Neutrophil (primary cell): ENCODE results near the gene TMIE.
"Not testable (repeated sequence)": the region's sequence is repeated elsewhere in the genome, so short reads cannot be mapped to it uniquely, and the experiment has no call there.

Experiments used
- H3K27ac ChIP-seq: fragments of 200-600 bp; sonication (generic); 2 replicates; pipeline ENCODE4 v1.5.1; 2016; ENCODE audit warnings: mild to moderate bottlenecking, moderate library complexity
- H3K27me3 ChIP-seq: fragments of 200-600 bp; sonication (generic); 2 replicates; pipeline ENCODE4 v1.6.0; 2016; ENCODE audit warnings: mild to moderate bottlenecking
- H3K36me3 ChIP-seq: fragments of 200-600 bp; sonication (generic); 2 replicates; pipeline ENCODE4 v1.5.1; 2017
- H3K4me1 ChIP-seq, 2 experiments: fragments of 200-600 bp in 1 of 2; sonication (generic) in 1 of 2; 1 replicate in 1 of 2; 2 replicates in 1 of 2; pipeline versions ENCODE4 v1.5.1 to v1.6.1; 2013 to 2016; ENCODE audit warnings: low read depth in 1 of 2, low read length in 1 of 2, mild to moderate bottlenecking in 1 of 2, moderate library complexity in 1 of 2; ENCODE audit not compliant: control insufficient read depth in 1 of 2, insufficient read depth in 1 of 2
- H3K4me3 ChIP-seq, 2 experiments: fragments of 200-600 bp in 1 of 2; sonication (generic) in 1 of 2; 1 replicate in 1 of 2; 2 replicates in 1 of 2; pipeline ENCODE4 v1.5.1; 2013 to 2016; ENCODE audit warnings: low read depth in 1 of 2, low read length in 1 of 2, mild to moderate bottlenecking in 1 of 2, moderate library complexity in 1 of 2
- H3K9me3 ChIP-seq: fragments of 200-600 bp; sonication (generic); 2 replicates; pipeline ENCODE4 v1.5.1; 2016
- TF ChIP-seq, protein P1 (sequence below): fragments of 200-600 bp; sonication (generic); IDR thresholded peaks from 2 replicates; pipeline ENCODE4 v1.5.1; 2016; ENCODE audit warnings: antibody characterized with exemption

TMIE gene

DNA sequence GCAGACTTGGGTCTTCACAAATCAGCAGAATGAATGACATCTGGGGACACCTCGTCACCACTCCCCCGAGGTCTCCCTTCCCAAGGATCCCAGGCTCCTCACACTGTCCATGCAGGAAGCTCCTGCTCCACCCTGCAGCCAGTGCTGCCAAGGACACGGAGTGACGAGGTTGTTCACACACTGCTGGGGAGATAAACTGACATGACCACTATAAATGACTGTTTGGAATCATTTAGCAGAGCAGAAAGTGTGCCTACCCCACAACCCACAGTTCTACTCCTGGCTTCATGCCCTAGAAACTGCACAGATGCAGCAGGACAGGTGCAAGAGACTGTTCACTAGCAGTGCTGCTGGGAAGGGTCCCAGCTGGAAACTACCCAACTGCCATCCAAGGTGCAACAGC lies 36.1 kb downstream of the TMIE start:
- Histone ChIP-seq H3K9me3 (no peaks in the 10 kb centered on the region), H3K36me3 (no peaks in the 10 kb centered on the region), H3K27me3 (peaks cover 11% of the 10 kb centered on the region), H3K27ac (no peak overlapping the region), H3K4me1 (no peaks in the 10 kb centered on the region), H3K4me3 (no peak overlapping the region)
- TF ChIP-seq, protein P1, sequence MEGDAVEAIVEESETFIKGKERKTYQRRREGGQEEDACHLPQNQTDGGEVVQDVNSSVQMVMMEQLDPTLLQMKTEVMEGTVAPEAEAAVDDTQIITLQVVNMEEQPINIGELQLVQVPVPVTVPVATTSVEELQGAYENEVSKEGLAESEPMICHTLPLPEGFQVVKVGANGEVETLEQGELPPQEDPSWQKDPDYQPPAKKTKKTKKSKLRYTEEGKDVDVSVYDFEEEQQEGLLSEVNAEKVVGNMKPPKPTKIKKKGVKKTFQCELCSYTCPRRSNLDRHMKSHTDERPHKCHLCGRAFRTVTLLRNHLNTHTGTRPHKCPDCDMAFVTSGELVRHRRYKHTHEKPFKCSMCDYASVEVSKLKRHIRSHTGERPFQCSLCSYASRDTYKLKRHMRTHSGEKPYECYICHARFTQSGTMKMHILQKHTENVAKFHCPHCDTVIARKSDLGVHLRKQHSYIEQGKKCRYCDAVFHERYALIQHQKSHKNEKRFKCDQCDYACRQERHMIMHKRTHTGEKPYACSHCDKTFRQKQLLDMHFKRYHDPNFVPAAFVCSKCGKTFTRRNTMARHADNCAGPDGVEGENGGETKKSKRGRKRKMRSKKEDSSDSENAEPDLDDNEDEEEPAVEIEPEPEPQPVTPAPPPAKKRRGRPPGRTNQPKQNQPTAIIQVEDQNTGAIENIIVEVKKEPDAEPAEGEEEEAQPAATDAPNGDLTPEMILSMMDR: no peak

DNA sequence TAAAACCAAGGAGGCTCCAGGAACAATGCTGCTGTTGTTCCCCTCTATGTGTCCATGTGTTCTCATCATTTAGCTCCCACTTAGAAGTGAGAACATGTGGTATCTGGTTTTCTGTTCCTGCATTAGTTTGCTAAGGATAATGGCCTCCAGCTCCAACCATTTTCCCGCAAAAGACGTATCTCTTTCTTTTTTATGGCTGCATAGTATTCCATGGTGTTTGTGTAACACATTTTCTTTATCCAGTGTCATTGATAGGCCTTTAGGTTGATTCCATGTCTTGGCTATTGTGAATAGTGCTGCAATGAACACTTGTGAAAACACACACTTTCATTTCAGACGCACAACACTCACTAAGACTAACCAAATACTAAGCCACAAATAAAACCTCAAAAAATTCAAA lies 38.4 kb downstream of the TMIE start:
- H3K4me3 ChIP-seq, H3K36me3 ChIP-seq, H3K27ac ChIP-seq, H3K4me1 ChIP-seq, H3K9me3 ChIP-seq: not testable (repeated sequence)
- H3K27me3 ChIP-seq: peaks cover 11% of the 10 kb centered on the region

- Histone ChIP-seq H3K4me3 (no peak overlapping the region), H3K4me1 (no peaks in the 10 kb centered on the region), H3K36me3 (no peaks in the 10 kb centered on the region), H3K9me3 (no peaks in the 10 kb centered on the region), H3K27ac (no peak overlapping the region), H3K27me3 (peaks cover 5% of the 10 kb centered on the region)
- TF ChIP-seq, protein P1: no peak
These were observed 41.9 kb downstream of the TMIE start for GRCh38 chr3:46742992-46743585.

DNA sequence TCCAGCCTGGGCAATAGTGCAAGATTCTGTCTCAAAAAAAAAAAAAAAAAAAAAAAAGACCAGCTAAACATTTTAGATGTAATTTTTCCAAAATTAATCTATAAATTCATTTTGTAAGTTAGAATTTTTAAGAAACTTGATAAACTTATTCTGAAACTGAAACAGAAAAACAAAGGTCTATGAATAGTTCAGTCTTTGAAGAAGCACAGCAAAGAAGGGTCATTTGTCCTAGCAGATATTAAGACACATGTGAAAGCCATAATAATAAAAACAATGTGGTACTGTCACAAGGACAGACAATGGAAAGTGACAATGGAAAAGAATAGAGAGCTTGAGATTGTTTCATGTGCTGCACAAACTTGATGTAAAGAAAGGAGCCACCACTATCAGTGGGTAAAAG lies 45.5 kb downstream of the TMIE start:
- Histone ChIP-seq H3K9me3 (no peaks in the 10 kb centered on the region), H3K4me3 (no peak overlapping the region), H3K4me1 (no peaks in the 10 kb centered on the region), H3K36me3 (no peaks in the 10 kb centered on the region), H3K27me3 (no peaks in the 10 kb centered on the region), H3K27ac (no peak overlapping the region)
- TF ChIP-seq, protein P1: no peak

GRCh38 chr3:46748170-46748569 lies 47.0 kb downstream of the TMIE start:
- no peaks in the 10 kb centered on the region for H3K4me1 ChIP-seq
- no peaks in the 10 kb centered on the region for H3K27me3 ChIP-seq
- no peaks in the 10 kb centered on the region for H3K9me3 ChIP-seq
- no peaks in the 10 kb centered on the region for H3K36me3 ChIP-seq
- H3K27ac ChIP-seq: no peak overlapping the region
- no peak overlapping the region for H3K4me3 ChIP-seq
- TF ChIP-seq, protein P1: no peak

- Histone ChIP-seq H3K9me3 (no peaks in the 10 kb centered on the region), H3K27me3 (no peaks in the 10 kb centered on the region), H3K36me3 (no peaks in the 10 kb centered on the region), H3K4me3 (no peak overlapping the region), H3K4me1 (no peaks in the 10 kb centered on the region), H3K27ac (no peak overlapping the region)
- TF ChIP-seq, protein P1: no peak
These were observed 47.9 kb downstream of the TMIE start for GRCh38 chr3:46749129-46749528.
